Activated CD8-positive, alpha-beta T cell treated with anti-CD3 and anti-CD28 coated beads for 36 hours (primary cell): ENCODE results near the gene PIK3C2G. TPM values are rescaled to one million over a fixed set of nuclear protein-coding genes. Genes with fewer than 3 reads are reported as not detected.
A peak's percentile ranks its signal among the peaks of the same experiment; 100 is the strongest.

Source experiments
- ATAC-seq: fragments of 200-7000 bp; cut with Tn5 transposase; one replicate; pipeline ENCODE4 v1.10.0; 2021; ENCODE audit warnings: mild to moderate bottlenecking, moderate library complexity
- CTCF ChIA-PET: fragments of 350-600 bp; sonication (Branson Sonifier 250); formaldehyde crosslinking; loops from one replicate; lab custom pipeline; 2021; ENCODE audit warnings: antibody characterized with exemption; lab: Charles Lee
- POLR2A ChIA-PET: fragments of 350-600 bp; sonication (Branson Sonifier 250); formaldehyde crosslinking; loops from one replicate; lab custom pipeline; 2021; ENCODE audit warnings: antibody characterized with exemption; lab: Charles Lee
- DNase-seq: peaks from one replicate; pipeline ENCODE4 v3.0.0-alpha.2; 2020
- H3K27ac Mint-ChIP-seq: one replicate; pipeline ENCODE4 v1.8.0; 2021; ENCODE audit warnings: mild to moderate bottlenecking, mixed read lengths
- H3K27me3 Mint-ChIP-seq: one replicate; pipeline ENCODE4 v1.8.0; 2021; ENCODE audit warnings: mixed read lengths
- H3K36me3 Mint-ChIP-seq: one replicate; pipeline ENCODE4 v1.8.0; 2021; ENCODE audit warnings: low read depth, mixed read lengths
- H3K4me1 Mint-ChIP-seq: one replicate; pipeline ENCODE4 v1.8.0; 2021; ENCODE audit warnings: low read depth, mixed read lengths
- H3K4me3 Mint-ChIP-seq: one replicate; pipeline ENCODE4 v1.8.0; 2021; ENCODE audit warnings: mild to moderate bottlenecking, moderate library complexity, mixed read lengths
- H3K9me3 Mint-ChIP-seq: one replicate; pipeline ENCODE4 v1.8.0; 2021; ENCODE audit warnings: mixed read lengths
- intact Hi-C: fragments of 100-400 bp; cut with micrococcal nuclease; formaldehyde crosslinking; loops from one replicate; pipeline ENCODE4 v1.10.0; 2022
- total RNA-seq, 2 experiments: library from RNA; stranded (reverse); gene quantifications; one replicate each; pipeline ENCODE4 v1.2.3, GENCODE V29; 2021
- TF ChIP-seq, protein P1 (sequence below): fragments of 200-600 bp; IDR thresholded peaks from one replicate; pipeline ENCODE4 v1.8.0; 2022; ENCODE audit warnings: antibody characterized with exemption, mild to moderate bottlenecking

The PIK3C2G gene
- total RNA-seq, 2 experiments from 2014 or later, result not detected

DNA sequence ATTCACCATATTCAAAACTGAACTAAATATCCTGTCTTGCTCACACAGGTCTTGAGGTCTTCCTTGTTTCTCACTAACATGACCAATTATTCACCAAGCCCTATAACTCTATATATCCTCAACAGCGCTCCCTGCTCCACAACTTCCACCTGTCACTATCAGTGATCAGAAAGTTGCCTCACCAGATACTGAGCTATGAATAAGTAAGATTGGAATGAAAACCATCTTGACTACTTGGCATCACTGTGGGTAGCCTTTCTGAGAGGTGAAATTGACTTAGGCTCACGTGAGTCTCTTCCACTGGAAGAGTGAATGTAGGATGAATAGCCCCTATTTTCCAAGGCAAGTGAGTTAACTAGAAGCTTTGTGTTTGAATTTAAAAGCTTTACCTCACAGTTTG, 167.1 kb downstream of the PIK3C2G start:
- ATAC-seq (no peak), DNase-seq (no peak)
- no peaks in the 10 kb centered on the region for H3K36me3 Mint-ChIP-seq
- H3K27ac Mint-ChIP-seq, result no peak overlapping the region
- ChIA-PET POLR2A (no interaction called here), CTCF (interaction anchor here (0.7 kb wide), 1 partner anchor 203 kb away, joined by 3 read pairs; no protein-coding TSS in a partner anchor)
- H3K4me3 Mint-ChIP-seq, result no peak overlapping the region
- peaks cover 1% of the 10 kb centered on the region for H3K9me3 Mint-ChIP-seq
- no peaks in the 10 kb centered on the region for H3K4me1 Mint-ChIP-seq
- TF ChIP-seq, protein P1, sequence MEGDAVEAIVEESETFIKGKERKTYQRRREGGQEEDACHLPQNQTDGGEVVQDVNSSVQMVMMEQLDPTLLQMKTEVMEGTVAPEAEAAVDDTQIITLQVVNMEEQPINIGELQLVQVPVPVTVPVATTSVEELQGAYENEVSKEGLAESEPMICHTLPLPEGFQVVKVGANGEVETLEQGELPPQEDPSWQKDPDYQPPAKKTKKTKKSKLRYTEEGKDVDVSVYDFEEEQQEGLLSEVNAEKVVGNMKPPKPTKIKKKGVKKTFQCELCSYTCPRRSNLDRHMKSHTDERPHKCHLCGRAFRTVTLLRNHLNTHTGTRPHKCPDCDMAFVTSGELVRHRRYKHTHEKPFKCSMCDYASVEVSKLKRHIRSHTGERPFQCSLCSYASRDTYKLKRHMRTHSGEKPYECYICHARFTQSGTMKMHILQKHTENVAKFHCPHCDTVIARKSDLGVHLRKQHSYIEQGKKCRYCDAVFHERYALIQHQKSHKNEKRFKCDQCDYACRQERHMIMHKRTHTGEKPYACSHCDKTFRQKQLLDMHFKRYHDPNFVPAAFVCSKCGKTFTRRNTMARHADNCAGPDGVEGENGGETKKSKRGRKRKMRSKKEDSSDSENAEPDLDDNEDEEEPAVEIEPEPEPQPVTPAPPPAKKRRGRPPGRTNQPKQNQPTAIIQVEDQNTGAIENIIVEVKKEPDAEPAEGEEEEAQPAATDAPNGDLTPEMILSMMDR, result no peak
- H3K27me3 Mint-ChIP-seq, result no peaks in the 10 kb centered on the region
- intact Hi-C loops, result no loop called here

DNA sequence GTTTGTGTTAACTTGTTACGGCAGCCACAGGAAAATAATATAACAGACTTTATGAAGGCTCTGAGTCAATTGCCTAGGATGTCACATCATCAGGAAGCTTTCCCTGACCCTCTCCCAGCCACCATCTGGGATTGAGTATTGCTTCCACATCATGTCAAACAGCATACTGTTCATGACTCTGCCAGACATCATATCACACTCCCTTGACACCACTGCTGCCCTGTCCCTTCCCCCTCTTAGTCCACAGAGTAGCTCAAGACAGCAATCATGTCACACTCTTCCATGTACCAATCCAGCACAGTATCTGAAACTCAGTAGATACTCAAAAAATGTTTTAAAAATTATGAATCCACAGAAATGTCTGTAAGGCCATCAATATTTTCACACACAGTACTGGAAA, 168.0 kb downstream of the PIK3C2G start:
- CTCF ChIA-PET, result no interaction called here
- DNase-seq (no peak), ATAC-seq (no peak)
- Mint-ChIP-seq H3K4me3 (no peak overlapping the region), H3K9me3 (peaks cover 1% of the 10 kb centered on the region), H3K27me3 (no peaks in the 10 kb centered on the region), H3K4me1 (no peaks in the 10 kb centered on the region), H3K27ac (no peak overlapping the region), H3K36me3 (no peaks in the 10 kb centered on the region)
- POLR2A ChIA-PET, result no interaction called here
- intact Hi-C loops, result no loop called here
- TF ChIP-seq, protein P1, result no peak

DNA sequence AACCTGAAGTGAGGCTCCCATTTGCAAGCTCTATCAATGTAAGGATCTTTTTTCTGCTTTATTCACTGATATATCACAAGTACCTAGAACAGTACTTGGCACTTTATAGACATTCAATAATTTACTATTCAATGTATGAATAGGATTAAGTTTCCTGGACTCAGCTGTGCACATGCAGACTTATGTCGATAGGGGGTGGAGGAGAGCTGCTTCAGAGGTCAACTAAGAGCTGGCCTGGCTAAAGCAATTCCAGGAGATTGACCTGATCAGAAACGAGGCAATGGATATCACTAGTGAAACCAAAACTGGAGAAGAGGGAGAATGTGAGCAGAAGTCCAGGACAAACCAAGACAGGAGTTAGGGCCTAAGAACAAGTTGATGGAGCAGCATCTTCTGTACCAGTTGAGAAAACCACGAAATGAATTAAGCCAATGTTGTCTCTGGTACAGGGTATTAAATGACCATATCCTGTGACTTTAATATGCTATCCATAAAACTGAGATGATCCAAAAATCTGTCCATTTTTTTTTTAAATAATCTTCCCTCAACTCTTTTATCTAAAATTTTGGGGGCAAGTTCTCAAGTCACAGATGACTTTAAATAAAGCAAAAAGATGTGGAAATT, 169.2 kb downstream of the PIK3C2G start:
- no peak overlapping the region for H3K27ac Mint-ChIP-seq
- H3K4me1 Mint-ChIP-seq, result no peaks in the 10 kb centered on the region
- no peaks in the 10 kb centered on the region for H3K36me3 Mint-ChIP-seq
- H3K9me3 Mint-ChIP-seq, result peaks cover 3% of the 10 kb centered on the region
- intact Hi-C loops, result no loop called here
- H3K27me3 Mint-ChIP-seq, result no peaks in the 10 kb centered on the region
- TF ChIP-seq, protein P1, result peak; percentile 20
- ATAC-seq, result no peak
- ChIA-PET CTCF (no interaction called here), POLR2A (no interaction called here)
- DNase-seq, result peak; percentile 4
- no peak overlapping the region for H3K4me3 Mint-ChIP-seq

DNA sequence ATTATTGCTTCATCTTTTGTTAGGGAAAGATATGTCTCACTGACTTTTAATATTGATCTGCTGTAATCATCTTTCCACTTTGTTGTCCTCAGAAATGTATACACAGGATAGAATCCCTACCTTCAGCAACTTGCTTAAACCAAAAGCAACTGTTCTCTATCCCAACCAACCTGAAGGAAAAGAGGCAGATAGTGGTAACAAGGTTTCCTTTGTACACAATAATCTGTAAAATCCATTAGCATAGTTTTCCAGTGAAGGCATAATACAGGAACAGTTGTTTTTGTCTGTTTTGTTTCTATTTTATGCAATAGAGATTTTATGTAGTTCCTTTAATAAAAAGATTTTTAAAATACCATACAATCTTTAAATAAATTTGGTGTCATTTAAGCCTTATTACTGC, 170.5 kb downstream of the PIK3C2G start:
- TF ChIP-seq, protein P1, result no peak
- H3K9me3 Mint-ChIP-seq, result peaks cover 3% of the 10 kb centered on the region
- H3K36me3 Mint-ChIP-seq, result no peaks in the 10 kb centered on the region
- no peaks in the 10 kb centered on the region for H3K27me3 Mint-ChIP-seq
- CTCF ChIA-PET, result interaction anchor here (1.1 kb wide), 1 partner anchor 755 kb away, joined by 3 read pairs; no protein-coding TSS in a partner anchor
- DNase-seq (no peak), ATAC-seq (no peak)
- POLR2A ChIA-PET, result no interaction called here
- H3K27ac Mint-ChIP-seq, result no peak overlapping the region
- intact Hi-C loops, result no loop called here
- no peaks in the 10 kb centered on the region for H3K4me1 Mint-ChIP-seq
- H3K4me3 Mint-ChIP-seq, result no peak overlapping the region

DNA sequence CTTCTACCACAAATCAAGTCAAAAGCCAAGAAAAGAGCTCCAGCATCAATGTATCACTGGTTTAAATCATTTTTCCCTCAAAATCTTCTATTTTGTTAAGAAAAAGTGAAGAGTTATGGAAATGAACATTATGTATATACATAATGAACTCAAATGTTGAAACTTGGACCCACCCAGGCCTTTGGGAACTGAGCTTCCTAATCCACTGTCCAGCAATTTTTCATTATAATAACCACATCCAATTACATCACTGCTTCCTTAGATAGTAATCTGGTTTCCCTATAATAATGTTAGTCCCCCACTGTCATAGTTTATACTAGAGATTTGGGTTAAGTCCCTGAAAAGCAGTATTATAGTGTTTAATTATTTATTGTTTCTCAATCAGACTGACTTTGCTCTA, 170.9 kb downstream of the PIK3C2G start:
- intact Hi-C loops, result no loop called here
- no peak for ATAC-seq
- no peak for DNase-seq
- Mint-ChIP-seq H3K4me3 (no peak overlapping the region), H3K36me3 (no peaks in the 10 kb centered on the region), H3K27ac (no peak overlapping the region), H3K4me1 (no peaks in the 10 kb centered on the region), H3K9me3 (peaks cover 3% of the 10 kb centered on the region), H3K27me3 (no peaks in the 10 kb centered on the region)
- ChIA-PET CTCF (interaction anchor here (1.1 kb wide), 1 partner anchor 754 kb away, joined by 3 read pairs; no protein-coding TSS in a partner anchor), POLR2A (no interaction called here)
- TF ChIP-seq, protein P1, result no peak
